ENCODE data around the gene INPP5D.
A peak's percentile ranks its signal among the peaks of the same experiment; 100 is the strongest.
"Not testable (repeated sequence)": the region's sequence is repeated elsewhere in the genome, so short reads cannot be mapped to it uniquely, and the experiment has no call there.

The INPP5D gene

GRCh38 chr2:233199870-233200269 lies 139.7 kb downstream of the INPP5D start:
- 0 out of 2 replicates have a peak, but pooled peaks have one; percentile 9 for TF ChIP-seq CTCF (IDR thresholded peaks at IDR 0.05; ENCODE audit: borderline replicate concordance, insufficient read depth, low read depth, low read length)
- no peak overlapping the region for H3K4me3 ChIP-seq (ENCODE audit: low read depth, low read length)

GRCh38 chr2:233200790-233201189 lies 140.6 kb downstream of the INPP5D start:
- H3K4me3 ChIP-seq (ENCODE audit: low read depth, low read length): not testable (repeated sequence)

- TF ChIP-seq CTCF (IDR thresholded peaks at IDR 0.05; ENCODE audit: borderline replicate concordance, insufficient read depth, low read depth, low read length): no peak
These were observed 141.3 kb downstream of the INPP5D start for GRCh38 chr2:233201258-233202013.

GRCh38 chr2:233202531-233202944 lies 142.4 kb downstream of the INPP5D start:
- peak overlapping the region; percentile 10 for H3K4me3 ChIP-seq (ENCODE audit: low read depth, low read length)

More at GRCh38 chr2:233201258-233202013, 141.3 kb downstream of the INPP5D start:
- no peak overlapping the region for H3K4me3 ChIP-seq (ENCODE audit: low read depth, low read length)

GRCh38 chr2:233203060-233203459 lies 142.9 kb downstream of the INPP5D start:
- TF ChIP-seq CTCF (IDR thresholded peaks at IDR 0.05; ENCODE audit: borderline replicate concordance, insufficient read depth, low read depth, low read length): no peak
- H3K4me3 ChIP-seq (ENCODE audit: low read depth, low read length): no peak overlapping the region

More at GRCh38 chr2:233202531-233202944, 142.4 kb downstream of the INPP5D start:
- TF ChIP-seq CTCF (IDR thresholded peaks at IDR 0.05; ENCODE audit: borderline replicate concordance, insufficient read depth, low read depth, low read length): no peak

- TF ChIP-seq CTCF (IDR thresholded peaks at IDR 0.05; ENCODE audit: borderline replicate concordance, insufficient read depth, low read depth, low read length): no peak
- no peak overlapping the region for H3K4me3 ChIP-seq (ENCODE audit: low read depth, low read length)
These were observed 144.3 kb downstream of the INPP5D start for GRCh38 chr2:233204286-233204936.

- TF ChIP-seq CTCF (IDR thresholded peaks at IDR 0.05; ENCODE audit: borderline replicate concordance, insufficient read depth, low read depth, low read length): peak; percentile 28; the same call in 1 of the 2 replicates
- no peak overlapping the region for H3K4me3 ChIP-seq (ENCODE audit: low read depth, low read length)
These were observed 148.4 kb downstream of the INPP5D start for GRCh38 chr2:233208382-233209116.

Data from GM12875 (cell line).